Activated naive CD4-positive, alpha-beta T cell (primary cell): Measurements from ENCODE around the gene COL9A2.

ENCODE experiments used
- DNase-seq, 4 experiments: peaks; one replicate each; lab custom pipeline; 2025; lab: John Stamatoyannopoulos, UW

COL9A2 gene

DNA sequence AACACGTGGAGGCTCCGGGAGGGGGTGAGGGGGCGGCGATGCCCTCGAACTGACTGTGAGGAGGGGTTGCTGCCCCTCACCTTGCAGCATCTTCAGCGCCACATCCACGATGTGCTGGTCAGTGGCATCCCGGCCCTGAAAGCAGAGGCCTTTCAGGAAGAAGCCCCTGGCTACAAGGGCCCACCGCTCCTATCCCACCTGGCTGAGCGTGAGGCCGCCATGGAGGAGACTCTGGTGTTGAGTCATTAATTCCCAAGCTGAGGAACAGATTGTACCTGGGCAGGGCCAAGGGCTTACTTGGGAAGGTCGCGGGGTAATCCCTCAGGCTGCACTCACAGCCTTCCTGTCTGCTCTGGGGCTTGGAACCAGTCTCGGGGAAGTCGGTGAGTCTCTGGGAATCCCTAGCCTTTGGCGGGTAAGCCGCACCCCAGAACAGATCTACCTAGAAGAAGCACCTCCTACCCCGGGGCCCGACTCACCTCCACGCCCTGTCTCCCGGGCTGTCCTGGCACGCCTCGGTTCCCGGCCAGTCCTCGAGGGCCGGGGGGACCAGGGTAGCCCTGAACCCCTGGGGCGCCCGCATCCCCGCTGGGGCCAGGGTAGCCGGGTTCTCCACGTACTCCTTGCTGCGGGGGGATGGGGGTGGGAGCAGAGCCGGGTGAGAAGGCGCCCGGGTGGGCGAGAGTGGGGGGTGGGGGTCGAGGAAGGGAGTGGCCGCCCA, 13.9 kb downstream of the COL9A2 start:
- DNase-seq = no peak

- no peak for DNase-seq
These were observed 14.6 kb downstream of the COL9A2 start for GRCh38 chr1:40302475-40302874.

- no peak for DNase-seq
These were observed 15.4 kb downstream of the COL9A2 start for GRCh38 chr1:40301541-40302299.

GRCh38 chr1:40301066-40301465, 16.0 kb downstream of the COL9A2 start:
- no peak for DNase-seq

DNA sequence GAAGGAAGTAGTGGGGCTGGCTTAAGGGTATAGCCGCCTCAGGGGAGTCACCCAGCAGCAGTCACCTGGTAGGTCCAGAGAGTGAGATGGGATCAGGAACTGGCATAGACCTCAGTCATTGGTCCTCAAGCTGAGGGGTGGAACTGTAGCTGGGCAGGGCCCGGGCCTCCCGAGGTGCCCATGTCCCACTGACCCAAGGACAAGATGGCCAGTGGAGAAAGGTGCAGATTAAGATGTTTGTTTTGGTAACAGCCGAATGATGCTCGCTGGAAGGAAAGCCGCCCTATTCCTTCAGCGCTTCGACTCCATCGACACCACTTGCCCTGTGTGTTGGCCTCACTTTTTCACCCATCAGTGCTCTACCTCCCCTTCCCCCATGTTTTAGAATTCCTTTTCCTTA, 16.4 kb downstream of the COL9A2 start:
- no peak for DNase-seq

GRCh38 chr1:40300249-40300567, 16.9 kb downstream of the COL9A2 start:
- no peak for DNase-seq

DNA sequence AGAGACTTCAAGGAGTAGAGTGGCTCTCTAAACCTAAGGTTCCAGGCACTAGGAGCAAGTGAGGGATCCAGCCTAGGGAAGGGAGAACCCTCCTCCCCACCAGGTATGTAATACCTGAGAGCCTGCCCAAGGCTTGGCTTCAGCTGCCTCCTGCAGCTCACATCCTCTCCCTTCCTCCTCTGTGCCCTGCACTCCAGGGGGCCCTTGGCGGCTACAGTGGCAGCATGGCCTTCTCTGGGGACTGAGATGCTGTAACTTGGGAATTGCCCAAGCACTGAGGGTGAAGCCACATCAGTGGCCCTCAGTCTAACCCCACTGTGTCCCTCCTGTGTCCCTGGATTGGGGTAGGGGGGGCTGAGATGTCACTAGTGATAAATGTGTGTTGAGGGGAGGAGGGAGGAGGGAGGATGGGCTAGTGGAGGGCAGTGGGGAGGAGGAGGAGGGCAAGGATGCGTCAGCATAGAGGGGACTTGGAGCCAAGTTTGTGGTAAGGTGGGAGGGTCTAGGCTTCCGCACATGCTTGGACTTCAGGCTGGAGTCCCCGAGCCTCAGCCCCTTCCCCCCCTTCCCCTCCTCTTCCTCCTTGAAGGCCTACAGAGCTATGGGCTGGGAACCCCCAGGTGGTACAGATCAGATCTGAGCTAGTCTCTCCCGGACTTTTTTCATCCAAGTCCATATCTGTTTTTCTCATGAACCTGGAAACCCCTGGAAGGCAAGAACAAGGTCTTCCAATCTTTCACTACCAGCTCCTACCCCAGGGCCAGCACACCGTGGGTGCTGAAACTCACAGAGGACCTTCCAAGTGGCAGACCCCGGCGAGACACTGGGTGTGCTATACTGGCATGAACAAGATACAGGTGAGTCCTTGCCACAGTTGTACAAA, 17.5 kb downstream of the COL9A2 start:
- no peak for DNase-seq

GRCh38 chr1:40291293-40291692, 25.8 kb downstream of the COL9A2 start:
- no peak for DNase-seq

- no peak for DNase-seq
These were observed 35.2 kb downstream of the COL9A2 start for GRCh38 chr1:40281853-40282252.

- DNase-seq = no peak
These were observed 41.0 kb downstream of the COL9A2 start for GRCh38 chr1:40276122-40276521.

DNA sequence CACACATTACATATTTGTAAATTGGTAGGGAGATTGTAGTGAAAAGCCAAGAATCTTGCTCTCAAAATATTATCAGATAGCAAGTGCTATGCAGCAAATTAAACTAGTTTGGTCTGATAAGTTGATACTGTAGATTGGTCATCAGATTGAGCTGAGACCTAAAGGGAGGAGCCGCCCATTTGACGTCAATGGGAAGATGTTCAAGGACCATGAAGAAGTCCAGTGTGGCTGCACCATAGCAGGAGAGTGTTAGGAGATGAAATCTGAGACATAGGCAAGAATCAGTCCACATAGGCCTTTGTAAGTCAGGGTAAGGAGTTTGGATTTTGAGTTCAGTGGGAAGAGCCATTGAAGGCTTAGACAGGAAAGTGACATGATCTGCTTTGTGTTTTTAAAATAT, 42.8 kb downstream of the COL9A2 start:
- DNase-seq = no peak

GRCh38 chr1:40273547-40274166, 43.4 kb downstream of the COL9A2 start:
- no peak for DNase-seq

- DNase-seq = no peak
These were observed 44.4 kb downstream of the COL9A2 start for GRCh38 chr1:40272653-40273213.

- DNase-seq = no peak
These were observed 46.8 kb downstream of the COL9A2 start for GRCh38 chr1:40270152-40270834.

DNA sequence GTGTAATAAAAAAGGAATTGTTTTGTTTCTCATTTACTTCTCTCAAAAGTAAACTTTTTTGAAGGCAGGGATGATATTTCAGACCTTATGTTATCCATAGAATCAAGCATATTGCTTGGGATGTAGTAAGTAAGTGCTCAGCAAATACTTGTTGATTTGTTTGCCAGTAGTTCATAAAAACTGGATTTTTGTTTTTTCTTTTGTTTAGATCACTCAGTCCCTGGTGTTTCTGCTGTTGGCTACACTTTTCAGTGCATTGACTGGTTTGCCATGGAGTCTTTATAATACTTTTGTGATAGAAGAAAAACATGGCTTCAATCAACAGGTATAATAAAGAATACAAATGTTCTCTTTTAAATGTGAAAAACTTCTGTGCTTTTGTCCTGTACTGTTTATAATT, 48.9 kb downstream of the COL9A2 start:
- DNase-seq = no peak

DNA sequence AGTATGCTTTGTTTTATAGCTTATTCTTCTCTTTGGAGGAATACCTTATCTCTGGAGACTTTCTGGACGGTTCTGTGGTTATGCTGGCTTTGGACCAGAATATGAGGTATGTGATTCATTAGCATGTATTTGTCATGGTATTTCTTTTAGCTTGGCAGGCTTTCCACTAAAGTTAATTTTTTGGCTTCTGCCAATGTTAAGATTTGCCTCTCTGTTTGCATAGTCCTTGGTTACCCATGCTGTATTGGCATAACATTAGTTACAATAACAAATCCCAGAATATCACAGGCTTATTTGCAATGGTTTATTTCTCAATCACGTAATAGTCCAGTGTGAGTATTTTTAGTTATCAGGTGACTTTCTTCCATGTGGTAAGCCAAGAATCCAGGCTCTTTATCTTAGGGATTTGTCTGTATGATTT, 49.3 kb downstream of the COL9A2 start:
- no peak for DNase-seq

DNA sequence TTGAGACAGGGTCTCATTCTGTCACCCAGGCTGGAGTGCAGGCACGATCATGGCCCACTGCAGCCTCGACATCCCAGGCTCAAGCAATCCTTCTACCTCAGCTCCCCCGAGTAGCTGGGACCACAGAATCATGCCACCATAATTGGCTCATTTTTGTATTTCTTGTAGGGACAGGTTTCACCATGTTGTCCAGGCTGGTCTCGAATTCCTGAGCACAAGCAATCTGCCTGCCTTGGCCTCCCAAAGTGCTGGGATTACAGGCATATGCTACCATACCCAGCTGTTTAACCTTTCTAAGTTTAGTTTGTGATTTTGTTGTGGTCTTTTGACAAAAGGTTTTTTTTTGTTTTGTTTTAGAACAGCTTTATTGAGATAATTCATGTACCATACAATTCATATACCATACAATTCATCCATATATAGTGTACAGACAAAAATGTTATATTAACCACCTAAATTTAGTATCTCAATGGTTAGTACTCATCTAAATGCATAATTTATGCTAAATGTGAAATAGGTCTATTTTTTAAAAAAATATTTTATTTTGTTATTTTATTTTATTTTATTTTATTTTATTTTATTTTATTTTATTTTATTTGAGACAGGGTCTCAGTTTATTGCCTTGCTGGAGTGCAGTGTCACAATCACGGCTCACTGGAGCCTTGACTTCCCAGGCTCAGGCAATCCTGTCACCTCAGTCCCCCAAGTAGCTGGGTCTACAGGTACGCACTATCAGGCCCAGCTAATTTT, 50.1 kb downstream of the COL9A2 start:
- no peak for DNase-seq

DNA sequence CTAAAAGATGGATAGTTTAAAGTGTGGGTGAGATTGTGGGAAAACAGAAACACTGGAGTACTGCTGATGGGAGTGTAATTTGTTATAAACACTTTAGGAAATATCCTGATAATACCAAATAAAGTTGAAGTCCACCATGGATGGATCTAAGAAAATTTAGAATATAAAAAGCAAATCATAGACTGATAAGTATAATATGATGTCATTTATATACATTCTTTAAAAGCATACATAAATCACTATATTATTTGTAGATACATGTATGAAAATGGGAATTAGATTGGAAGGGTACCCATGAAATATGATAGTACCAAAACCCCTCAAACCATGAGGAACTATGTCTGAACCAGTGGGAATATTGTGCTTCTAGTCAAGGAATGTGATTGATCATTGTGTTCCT, 51.2 kb downstream of the COL9A2 start:
- DNase-seq = no peak

GRCh38 chr1:40265298-40265697, 51.8 kb downstream of the COL9A2 start:
- DNase-seq = no peak

GRCh38 chr1:40264354-40264781, 52.7 kb downstream of the COL9A2 start:
- DNase-seq = no peak

- DNase-seq = no peak
These were observed 58.7 kb downstream of the COL9A2 start for GRCh38 chr1:40258445-40258769.
